Activated effector memory CD4-positive, alpha-beta T cell treated with anti-CD3 and anti-CD28 coated beads, Interleukin-2, amount 50 U/mL, for 16 hours (primary cell): ENCODE data around the gene MYO15A.

ENCODE experiments used
- DNase-seq: peaks from one replicate; pipeline ENCODE4 v3.0.0-alpha.2; 2020

MYO15A gene

GRCh38 chr17:18108401-18109312 lies at the start of gene MYO15A:
MYO15A (plus strand) TSS chr17:18108756; CDS start chr17:18118801, 10,045 bp downstream.
- DNase-seq: no peak

GRCh38 chr17:18059283-18059682 lies 49.3 kb upstream of the MYO15A start:
- DNase-seq: no peak

DNA sequence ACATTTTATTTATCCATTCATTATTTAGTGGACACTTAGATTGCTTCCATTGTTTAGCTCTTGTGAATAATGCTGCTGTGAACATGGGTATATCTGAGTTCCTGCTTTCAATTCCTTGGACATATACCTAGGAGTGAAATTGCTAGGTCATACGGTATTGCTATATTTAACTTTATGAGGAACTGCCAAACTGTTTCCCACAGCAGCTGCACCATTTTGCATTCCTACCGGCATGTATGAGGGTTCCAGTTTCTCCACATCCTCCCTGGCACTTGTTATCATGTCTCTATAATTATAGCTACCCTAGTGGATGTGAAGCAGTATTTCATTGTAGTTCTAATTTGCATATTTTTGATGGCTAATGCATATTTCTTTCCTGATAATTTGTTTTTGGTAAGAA lies 44.5 kb upstream of the MYO15A start:
- no peak for DNase-seq

- no peak for DNase-seq
Observed at GRCh38 chr17:18065546-18065945, 43.0 kb upstream of the MYO15A start.

GRCh38 chr17:18066866-18067265 lies 41.7 kb upstream of the MYO15A start:
- DNase-seq: no peak

- DNase-seq: no peak
Observed at GRCh38 chr17:18069101-18069500, 39.5 kb upstream of the MYO15A start.

DNA sequence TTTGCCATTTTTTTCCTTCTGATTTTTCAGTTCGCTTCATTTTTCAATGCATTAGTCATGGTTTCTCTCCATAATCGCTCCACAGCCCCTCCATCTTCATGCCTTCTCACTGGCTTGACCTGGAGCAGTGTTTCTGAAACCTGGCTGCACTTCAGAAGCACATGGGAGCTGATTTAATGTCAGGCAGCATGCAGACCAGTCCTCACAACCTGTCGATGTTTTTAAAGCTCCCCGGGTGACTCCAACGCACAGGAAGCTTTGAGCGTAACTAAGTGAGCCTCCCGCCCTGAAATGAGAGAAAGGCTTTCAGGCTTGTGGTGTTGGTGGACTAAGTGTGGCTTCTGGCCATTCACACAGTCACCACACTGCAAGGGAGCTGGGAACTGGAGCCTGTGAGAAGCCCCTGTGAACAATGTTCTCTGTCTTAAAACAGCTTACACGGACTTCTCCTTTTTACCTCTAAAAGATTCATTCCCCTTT lies 37.7 kb upstream of the MYO15A start:
- no peak for DNase-seq

GRCh38 chr17:18071751-18072150 lies 36.8 kb upstream of the MYO15A start:
- no peak for DNase-seq

DNA sequence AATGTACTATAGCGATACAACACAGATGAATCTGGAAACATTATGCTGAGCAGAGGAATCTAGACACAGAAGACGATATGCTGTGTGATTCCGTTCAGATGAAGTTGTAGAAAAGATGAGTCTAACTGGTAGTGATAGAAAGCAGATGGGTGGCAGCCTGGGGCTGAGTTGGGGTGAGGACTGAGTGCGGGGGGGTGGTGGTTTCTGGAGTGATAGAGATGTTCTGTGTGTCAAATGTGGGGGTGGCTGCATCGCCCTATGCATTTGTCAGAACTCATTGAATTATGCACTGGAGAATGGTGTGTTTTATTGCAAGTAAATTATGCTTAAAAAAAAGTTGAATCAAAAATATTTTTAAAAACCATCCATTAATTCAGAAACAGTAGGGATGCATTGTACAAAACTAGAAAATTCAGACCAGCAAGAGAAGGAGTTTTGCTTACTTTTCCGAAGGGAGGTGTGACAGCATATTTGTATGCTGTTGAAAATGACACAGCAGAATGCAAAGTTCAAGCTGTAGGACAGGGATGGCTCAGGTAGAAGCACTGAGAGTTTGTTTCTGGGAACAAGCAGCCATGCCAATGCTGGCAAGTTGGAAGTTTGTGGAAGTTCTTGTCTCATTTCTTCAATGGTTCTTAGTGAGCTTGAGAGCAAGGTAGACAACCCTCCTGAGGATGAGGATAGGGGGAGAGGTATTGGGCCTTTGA lies 33.8 kb upstream of the MYO15A start:
- DNase-seq: no peak

- no peak for DNase-seq
Observed at GRCh38 chr17:18076936-18077335, 31.6 kb upstream of the MYO15A start.

DNA sequence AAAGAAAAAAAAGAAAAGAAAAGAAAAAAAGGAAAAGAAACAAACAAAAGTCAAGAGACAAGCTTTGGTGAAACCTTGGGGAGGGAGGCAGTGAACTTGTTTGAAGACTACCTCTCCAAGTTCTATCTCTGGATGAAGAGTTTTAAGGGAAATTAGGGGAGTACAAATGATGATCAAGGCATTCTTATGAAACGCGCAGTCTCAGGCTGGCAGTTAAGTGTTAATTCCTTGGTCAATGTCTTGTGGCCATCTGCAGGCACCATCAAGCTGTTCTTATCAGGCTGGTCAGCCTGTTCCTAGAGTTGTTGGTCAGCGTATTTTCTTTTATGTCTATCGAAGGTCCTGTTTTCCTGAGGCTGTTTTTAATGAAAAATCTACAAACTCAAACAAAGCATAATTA lies 29.0 kb upstream of the MYO15A start:
- no peak for DNase-seq

DNA sequence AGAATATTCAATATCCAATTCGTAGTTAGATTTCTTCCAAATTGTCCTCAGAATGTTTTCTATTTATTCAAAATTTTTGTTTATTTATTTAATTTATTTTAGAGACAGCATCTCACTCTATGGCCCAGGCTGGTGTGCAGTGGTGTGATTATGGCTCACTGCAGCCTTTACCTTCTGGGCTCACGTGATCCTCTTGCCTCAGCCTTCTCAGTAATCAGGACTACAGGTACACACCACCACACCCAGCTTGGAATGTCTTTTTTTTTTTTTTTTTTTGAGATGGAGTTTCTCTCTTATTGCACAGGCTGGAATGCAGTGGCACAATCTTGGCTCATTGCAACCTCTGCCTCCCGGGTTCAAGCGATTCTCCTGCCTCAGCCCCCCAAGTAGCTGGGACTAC lies 24.3 kb upstream of the MYO15A start:
- no peak for DNase-seq

DNA sequence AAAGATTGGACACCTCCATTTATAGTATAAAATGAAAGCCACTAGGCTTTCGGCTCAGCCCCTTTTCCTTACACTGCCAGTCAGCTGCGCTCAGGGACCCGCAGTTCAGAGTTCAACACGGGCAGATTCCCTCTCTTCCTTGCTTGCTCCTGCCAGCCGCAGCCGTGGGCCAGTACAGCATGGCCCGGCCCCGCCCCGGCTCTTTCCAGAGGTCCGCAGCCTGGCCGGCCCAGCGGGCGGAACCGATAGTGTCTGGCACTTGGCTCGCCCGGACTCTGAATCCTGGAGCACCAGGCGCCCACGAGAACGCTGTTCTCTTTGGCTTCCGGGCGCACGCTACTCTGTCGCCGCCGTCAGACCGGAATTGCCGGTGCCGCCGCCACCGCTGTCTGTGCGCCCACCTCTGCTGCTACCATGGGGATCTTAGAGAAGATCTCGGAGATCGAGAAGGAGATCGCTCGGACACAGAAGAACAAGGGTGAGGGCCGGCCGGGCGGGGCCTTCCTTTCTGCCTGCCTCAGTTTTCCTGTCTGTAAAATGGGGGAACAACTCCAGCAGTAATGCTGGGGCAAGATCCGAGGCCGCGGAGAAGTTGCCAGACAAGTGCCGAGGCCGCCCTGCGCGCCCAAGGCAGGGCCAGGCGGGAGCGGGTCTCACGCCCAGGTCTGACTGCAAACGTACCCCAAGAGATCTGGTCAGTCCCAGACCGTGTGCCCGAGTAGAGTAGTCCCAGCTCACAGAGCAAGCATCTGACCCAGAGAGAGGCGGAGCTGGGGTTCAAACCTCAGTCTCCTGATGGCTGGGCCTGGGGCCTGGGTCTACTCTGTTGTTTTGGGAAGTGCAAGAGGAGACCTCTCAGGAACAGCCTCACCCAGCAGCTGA lies 20.7 kb upstream of the MYO15A start, which contains the start of gene DRG2:
Gene DRG2 (plus strand): TSS at position 339 of the 882 bp plus-strand sequence. CDS start 76 bp downstream, at position 415.
- DNase-seq: peak; percentile 96

DNA sequence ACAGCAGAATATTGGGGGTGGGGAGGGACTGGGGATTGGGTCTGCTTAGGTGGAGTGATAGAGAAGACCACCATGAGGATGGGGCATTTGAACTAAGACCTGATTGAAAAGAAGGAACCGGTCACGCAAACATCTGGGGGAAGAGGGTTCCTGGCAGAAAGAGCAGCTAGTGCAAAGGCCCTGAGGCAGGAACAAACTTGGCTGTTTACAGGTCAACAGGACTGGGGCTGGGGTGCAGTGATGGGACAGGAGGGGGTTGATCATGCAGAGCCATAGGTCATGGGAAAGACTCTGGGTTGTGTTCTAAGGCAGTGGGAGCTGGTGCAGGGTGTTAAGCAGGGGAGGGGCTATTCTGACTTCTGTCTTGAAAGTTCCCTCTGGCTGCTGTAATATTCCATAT lies 18.9 kb upstream of the MYO15A start:
- DNase-seq: no peak

DNA sequence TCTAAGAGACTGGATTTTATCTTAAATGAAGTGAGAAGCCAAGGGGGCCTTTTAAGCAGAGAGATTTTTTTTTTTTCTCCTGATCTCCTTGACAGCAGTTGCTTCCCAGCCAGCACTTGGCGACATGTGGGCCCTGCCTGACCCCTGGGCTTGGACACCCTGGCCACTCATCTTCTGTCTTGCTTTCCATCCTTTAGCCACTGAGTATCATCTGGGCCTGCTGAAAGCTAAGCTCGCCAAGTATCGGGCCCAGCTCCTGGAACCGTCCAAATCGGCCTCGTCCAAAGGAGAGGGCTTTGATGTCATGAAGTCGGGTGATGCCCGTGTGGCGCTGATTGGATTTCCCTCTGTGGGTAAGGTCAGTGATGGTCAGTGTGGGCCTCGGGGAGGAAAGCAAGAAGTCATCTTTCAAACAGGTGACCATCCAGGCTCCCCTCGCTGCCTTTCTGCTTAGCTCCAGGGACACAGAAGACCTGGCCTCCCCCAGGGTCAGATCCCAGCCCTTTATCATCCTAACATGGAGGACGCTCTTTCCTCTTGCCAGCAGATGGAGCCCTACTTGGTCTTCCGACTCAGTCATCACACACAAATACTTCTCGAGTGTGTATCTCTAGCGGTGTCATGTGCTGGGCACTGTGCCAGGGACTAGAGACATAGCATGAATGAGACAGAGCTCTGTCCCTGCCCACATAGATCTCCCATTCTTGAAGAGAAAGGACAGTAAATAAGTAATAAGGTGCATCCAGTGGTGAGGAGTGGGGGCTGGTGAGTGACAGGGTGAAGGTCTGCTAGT lies 14.7 kb upstream of the MYO15A start:
- DNase-seq: no peak

DNA sequence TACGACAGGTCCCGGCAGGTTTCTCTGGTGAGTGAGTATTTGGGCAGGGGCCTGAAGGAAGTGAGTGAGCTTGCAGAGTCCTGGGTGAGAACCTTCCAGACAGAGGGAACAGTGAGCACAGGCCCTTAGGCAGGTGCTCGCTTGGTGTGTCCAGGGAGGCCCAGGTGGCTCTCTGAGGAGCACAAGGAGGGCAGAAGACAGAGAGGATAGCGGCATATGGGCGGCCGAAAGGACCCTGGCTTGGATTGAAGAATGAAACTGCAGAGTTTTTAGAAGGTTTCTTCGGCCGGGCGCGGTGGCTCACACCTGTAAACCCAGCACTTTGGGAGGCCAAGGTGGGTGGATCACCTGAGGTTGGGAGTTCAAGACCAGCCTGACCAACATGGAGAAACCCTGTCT lies 14.1 kb upstream of the MYO15A start:
- DNase-seq: no peak

- DNase-seq: no peak
Observed at GRCh38 chr17:18099516-18099915, 9.0 kb upstream of the MYO15A start.

DNA sequence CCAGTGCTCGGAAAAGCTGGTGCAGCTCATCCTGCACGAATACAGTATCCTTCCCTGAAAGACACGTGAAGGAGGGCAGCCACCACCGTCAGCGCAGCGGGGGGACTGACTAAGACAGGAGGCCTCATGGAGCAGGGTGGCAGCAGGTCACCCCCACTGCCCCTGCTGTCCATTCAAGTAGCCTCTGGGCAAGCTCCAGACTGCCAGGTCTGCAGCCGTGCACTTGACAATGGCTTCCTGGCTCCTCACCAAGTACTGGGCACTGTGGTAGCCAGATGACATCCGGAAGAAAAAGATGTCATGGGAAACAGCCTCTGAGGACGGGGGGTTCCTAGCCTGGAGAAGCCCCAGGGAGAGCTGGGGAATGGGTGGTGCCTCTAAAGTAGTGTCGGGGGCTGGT lies 7.9 kb upstream of the MYO15A start:
- DNase-seq: no peak

GRCh38 chr17:18101828-18102227 lies 6.7 kb upstream of the MYO15A start:
- DNase-seq: no peak

- DNase-seq: no peak
Observed at GRCh38 chr17:18102640-18103039, 5.9 kb upstream of the MYO15A start.

GRCh38 chr17:18105027-18105426 lies 3.5 kb upstream of the MYO15A start:
- DNase-seq: no peak

DNA sequence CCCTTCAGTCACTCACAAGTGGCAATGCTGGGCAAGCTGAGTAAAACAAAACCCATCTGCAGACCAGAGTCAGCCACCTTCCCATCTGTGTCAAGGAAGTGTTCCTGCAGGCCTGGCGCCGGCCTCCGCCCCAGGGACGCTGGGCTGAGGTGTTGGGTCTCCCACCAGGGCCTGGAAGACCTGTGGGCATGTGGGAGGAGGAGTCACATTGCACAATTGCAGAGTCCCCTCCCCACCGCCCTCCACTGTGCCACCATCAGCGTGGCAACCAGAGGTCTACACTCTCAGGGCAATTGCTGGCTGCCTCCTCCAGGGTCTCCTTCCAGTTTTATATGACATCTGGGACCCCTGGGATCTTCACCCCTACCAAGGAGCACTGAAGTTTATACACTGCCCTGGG lies 3.0 kb upstream of the MYO15A start:
- no peak for DNase-seq
